GM23248 (cell line): Measurements from ENCODE around the gene KRT9.

Experiments used
- EZH2 ChIP-seq: fragments of 200-600 bp; sonication (generic); IDR thresholded peaks from 2 replicates; pipeline ENCODE4 v1.6.1; 2018; ENCODE audit warnings: antibody characterized with exemption, mild to moderate bottlenecking; ENCODE audit not compliant: insufficient read depth, poor library complexity, severe bottlenecking
- EZH2phosphoT487 ChIP-seq: fragments of 200-600 bp; sonication (generic); IDR thresholded peaks from 2 replicates; pipeline ENCODE4 v1.6.1; 2018; ENCODE audit warnings: antibody characterized with exemption, moderate library complexity, mild to moderate bottlenecking, low read depth; ENCODE audit not compliant: insufficient read depth

DNA sequence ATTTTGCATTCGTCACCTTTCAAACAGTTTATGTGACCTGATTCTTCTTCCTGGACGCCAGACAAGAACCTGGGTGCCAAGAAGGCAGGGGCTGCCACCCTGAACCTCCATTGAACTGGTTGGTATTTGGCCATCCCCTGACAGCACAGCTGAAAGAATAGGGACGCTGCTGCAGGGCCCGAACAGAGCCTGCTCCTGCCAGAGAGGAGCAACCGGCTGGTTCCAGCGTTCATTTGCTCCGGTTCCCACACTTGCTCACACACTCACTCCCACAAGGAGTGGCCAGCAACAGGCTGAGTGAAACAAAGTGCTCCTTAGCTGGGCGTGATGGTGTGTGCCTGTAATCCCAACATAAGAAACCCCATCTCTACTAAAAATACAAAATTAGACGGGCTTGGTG lies 14.9 kb downstream of the KRT9 start:
- TF ChIP-seq EZH2 (no peak), EZH2phosphoT487 (no peak)
